ENCODE measurements around the gene NCAPH2.

DNA sequence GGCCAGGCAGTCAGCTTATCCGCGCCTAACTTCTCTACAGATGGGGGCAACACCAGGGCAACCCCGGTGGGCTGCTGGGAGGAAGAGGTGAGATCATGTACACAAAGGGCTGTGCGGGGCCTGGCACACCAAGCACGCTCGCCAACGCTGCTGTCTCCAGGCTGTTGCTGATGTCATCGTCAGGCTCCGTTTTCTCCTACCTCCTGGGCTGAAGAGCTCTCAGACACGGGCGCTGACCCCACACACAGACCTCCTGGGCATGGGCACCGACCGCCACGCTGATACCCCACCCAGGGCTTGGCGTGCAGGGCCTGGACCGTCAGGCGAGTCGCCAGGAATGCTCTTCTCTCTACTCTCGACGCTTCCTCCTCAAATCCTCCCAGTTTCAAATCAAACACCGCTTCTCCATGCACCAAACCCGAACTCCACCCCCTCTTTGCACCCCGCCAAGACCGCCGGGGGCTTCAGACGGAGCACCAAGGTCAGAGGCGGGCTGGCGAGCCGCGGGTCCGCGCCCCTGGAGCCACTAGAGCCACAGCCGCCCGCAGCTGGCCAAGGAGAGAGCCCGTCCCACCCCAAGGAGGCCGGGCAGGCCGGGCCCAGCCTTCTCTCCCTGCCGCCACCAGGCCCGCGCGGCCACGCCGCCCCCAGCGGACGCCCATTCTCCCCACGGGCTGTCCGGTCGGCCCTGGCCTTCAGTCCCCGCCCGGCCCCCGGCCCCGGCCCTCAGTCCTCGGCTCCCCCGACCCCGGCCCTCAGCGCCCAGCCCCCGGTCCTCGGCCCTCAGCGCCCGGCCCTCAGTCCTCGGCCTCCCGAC lies 34.0 kb upstream of the NCAPH2 start:
- TF ChIP-seq EZH2 (IDR thresholded peaks at IDR 0.05) (no peak), POLR2AphosphoS5 (IDR thresholded peaks at IDR 0.05; ENCODE audit: borderline replicate concordance, low read depth, low read length) (no peak), FOXP2 (optimal IDR thresholded peaks at IDR 0.05; ENCODE audit: control extremely low read depth, extremely low read length, insufficient read depth) (no peak)

Measured in SK-N-MC (cell line).